HepG2 (cell line): ENCODE measurements around the gene CES5A. TPM values are rescaled to one million over a fixed set of nuclear protein-coding genes. Genes with fewer than 3 reads are reported as not detected.
A peak's percentile ranks its signal among the peaks of the same experiment; 100 is the strongest.

Experiments used
- BATF2 ChIP-seq: sonication (generic); formaldehyde crosslinking; IDR thresholded peaks from 2 replicates; pipeline ENCODE4 v1.8.0; 2022; ENCODE audit warnings: mild to moderate bottlenecking, missing genetic modification reagents, moderate library complexity
- CHCHD3 ChIP-seq: sonication (generic); formaldehyde crosslinking; IDR thresholded peaks from 2 replicates; pipeline ENCODE4 v1.8.0; 2022; ENCODE audit warnings: mild to moderate bottlenecking, missing genetic modification reagents, moderate library complexity
- DMTF1 ChIP-seq: sonication (generic); formaldehyde crosslinking; IDR thresholded peaks from 2 replicates; pipeline ENCODE4 v1.4.0; 2020; ENCODE audit warnings: mild to moderate bottlenecking, missing genetic modification reagents
- DNMT1 ChIP-seq: sonication (generic); formaldehyde crosslinking; IDR thresholded peaks from 2 replicates; pipeline ENCODE4 v1.5.1; 2020; ENCODE audit warnings: mild to moderate bottlenecking, missing genetic modification reagents
- ERF ChIP-seq: IDR thresholded peaks from 2 replicates; pipeline ENCODE4 v1.6.1; 2018; ENCODE audit warnings: missing biosample characterization, missing genetic modification reagents
- GPN1 ChIP-seq: sonication (generic); formaldehyde crosslinking; IDR thresholded peaks from 2 replicates; pipeline ENCODE4 v1.5.1; 2020; ENCODE audit warnings: missing genetic modification reagents, borderline replicate concordance
- HNF4G ChIP-seq, 2 experiments: sonication (generic) in 1 of 2; formaldehyde crosslinking in 1 of 2; IDR thresholded peaks; 2 replicates each; pipeline versions ENCODE4 v1.4.0 to v1.6.1; 2011 to 2020; ENCODE audit warnings: borderline replicate concordance in 2 of 2, low read depth in 2 of 2, mild to moderate bottlenecking in 2 of 2, low read length in 1 of 2, missing genetic modification reagents in 1 of 2, moderate library complexity in 1 of 2
- HNRNPLL ChIP-seq: fragments of 200-400 bp; formaldehyde crosslinking; IDR thresholded peaks from 2 replicates; pipeline ENCODE4 v1.6.1; 2017; ENCODE audit warnings: mild to moderate bottlenecking, low read depth, low read length; ENCODE audit not compliant: poor library complexity, severe bottlenecking
- KAT7 ChIP-seq: IDR thresholded peaks from 2 replicates; pipeline ENCODE4 v1.6.1; 2018; ENCODE audit warnings: borderline replicate concordance, missing compliant biosample characterization
- KLF6 ChIP-seq: IDR thresholded peaks from 2 replicates; pipeline ENCODE4 v1.8.0; 2016; ENCODE audit warnings: missing biosample characterization, missing genetic modification reagents
- KMT2B ChIP-seq: IDR thresholded peaks from 2 replicates; pipeline ENCODE4 v1.6.1; 2016; ENCODE audit warnings: missing genetic modification reagents, missing compliant biosample characterization
- MYC ChIP-seq: sonication (generic); formaldehyde crosslinking; IDR thresholded peaks from 2 replicates; pipeline ENCODE4 v1.9.0; 2021; ENCODE audit warnings: missing genetic modification reagents, borderline replicate concordance
- PCBP1 ChIP-seq: fragments of 200-400 bp; formaldehyde crosslinking; IDR thresholded peaks from 2 replicates; pipeline ENCODE4 v1.6.1; 2017; ENCODE audit warnings: mild to moderate bottlenecking, low read depth, low read length, borderline replicate concordance
- RFXANK ChIP-seq: IDR thresholded peaks from 2 replicates; pipeline ENCODE4 v1.6.1; 2016
- SSRP1 ChIP-seq: IDR thresholded peaks from 2 replicates; pipeline ENCODE4 v1.6.1; 2016; ENCODE audit warnings: control low read depth
- ZBTB26 ChIP-seq: IDR thresholded peaks from 2 replicates; pipeline ENCODE4 v1.6.1; 2016; ENCODE audit warnings: missing compliant biosample characterization, missing genetic modification reagents, borderline replicate concordance
- ZNF556 ChIP-seq: sonication (generic); formaldehyde crosslinking; IDR thresholded peaks from 2 replicates; pipeline ENCODE4 v1.4.0; 2020; ENCODE audit warnings: mild to moderate bottlenecking, missing genetic modification reagents, borderline replicate concordance
- ZNF644 ChIP-seq: IDR thresholded peaks from 2 replicates; pipeline ENCODE4 v1.6.1; 2016; ENCODE audit warnings: low read depth
- ZNF768 ChIP-seq: sonication (generic); formaldehyde crosslinking; IDR thresholded peaks from 2 replicates; pipeline ENCODE4 v1.4.0; 2020; ENCODE audit warnings: missing genetic modification reagents
- polyA plus RNA-seq, 8 experiments: library from polyadenylated mRNA; depleted of rRNA in 3 of 8; stranded (reverse) in 7 of 8; unstranded in 1 of 8; fragments of >200 nt; fragmentation: Illumina TruSeq in 4 of 8; extraction: Trizol in 4 of 8; gene quantifications; 2 replicates each; pipeline versions ENCODE4 v1.2.1 to v1.2.3, GENCODE V29; 2011 to 2016; ENCODE audit warnings: low read depth in 4 of 8, missing spikeins in 1 of 8, mixed read lengths in 1 of 8; ENCODE audit not compliant: insufficient read depth in 1 of 8
- total RNA-seq, 5 experiments: library from RNA; depleted of rRNA; stranded (reverse); fragments of >200 nt; fragmentation: Illumina TruSeq; extraction: Trizol; gene quantifications; 2 replicates each; pipeline ENCODE4 v1.2.3, GENCODE V29; 2016; ENCODE audit warnings: low read depth in 1 of 5

The CES5A gene
- total and polyA plus RNA-seq, 2 of the 13 experiments (the other 11 are each of a cell fraction or from before 2014, with no cell fraction given) = not detected

GRCh38 chr16:55832773-55833691 is 42.1 kb downstream of the CES5A start, which contains the start of gene CES1 (continued):
- TF ChIP-seq SSRP1 (CRISPR knock-in tag) (no peak), BATF2 (CRISPR knock-in tag) (no peak), PCBP1 (peak; percentile 67; the same call in 1 of the 2 replicates), ZBTB26 (CRISPR knock-in tag) (peak; percentile 74), KLF6 (peak; percentile 29; the same call in 1 of the 2 replicates), ZNF644 (CRISPR knock-in tag) (peak; percentile 63; the same call in 1 of the 2 replicates), DMTF1 (CRISPR knock-in tag) (no peak), ZNF556 (CRISPR knock-in tag) (peak; percentile 51; the same call in 1 of the 2 replicates), GPN1 (no peak), KMT2B (CRISPR knock-in tag) (no peak), ERF (CRISPR knock-in tag) (no peak; the same call in 1 of the 2 replicates), ZNF768 (CRISPR knock-in tag) (peak; percentile 89), HNRNPLL (peak; percentile 66), KAT7 (0 out of 2 replicates have a peak, but pooled peaks have one; percentile 18), HNF4G (IDR thresholded peaks at IDR 0.05; ENCODE audit: borderline replicate concordance, low read depth, low read length) (peak; percentile 93), HNF4G (CRISPR knock-in tag; IDR thresholded peaks at IDR 0.05; ENCODE audit: borderline replicate concordance, low read depth) (peak; percentile 23; the same call in 1 of the 2 replicates), DNMT1 (CRISPR knock-in tag) (no peak), RFXANK (CRISPR knock-in tag) (no peak), CHCHD3 (CRISPR knock-in tag) (peak; percentile 73; the same call in 1 of the 2 replicates), MYC (CRISPR knock-in tag) (no peak)
- TF ChIP-seq, all 625 proteins: peak for 236
